Subcutaneous abdominal adipose tissue (tissue), 5 donors: ENCODE measurements around the gene EIF4A2.
A peak's percentile ranks its signal among the peaks of the same experiment; 100 is the strongest.

ENCODE experiments used
- H3K27ac ChIP-seq: one replicate; pipeline ENCODE4 v1.7.0; 2013; ENCODE audit warnings: low read depth, mild to moderate bottlenecking, inconsistent platforms, low read length, moderate library complexity
- H3K27me3 ChIP-seq, 5 donors: one replicate each; pipeline ENCODE4 v1.7.0; 2013; ENCODE audit warnings: low read length in 5 of 5, inconsistent platforms in 1 of 5; ENCODE audit not compliant: control insufficient read depth in 5 of 5, insufficient read depth in 4 of 5
- H3K36me3 ChIP-seq, 5 donors: one replicate each; pipeline ENCODE4 v1.7.0; 2013; ENCODE audit warnings: low read length in 5 of 5; ENCODE audit not compliant: control insufficient read depth in 5 of 5, insufficient read depth in 5 of 5
- H3K4me1 ChIP-seq, 5 donors: one replicate each; pipeline ENCODE4 v1.7.0; 2013; ENCODE audit warnings: low read length in 5 of 5, mild to moderate bottlenecking in 3 of 5, moderate library complexity in 1 of 5; ENCODE audit not compliant: control insufficient read depth in 5 of 5, insufficient read depth in 5 of 5
- H3K4me3 ChIP-seq, 5 donors: one replicate each; pipeline ENCODE4 v1.7.0; 2013; ENCODE audit warnings: low read length in 5 of 5, low read depth in 1 of 5
- H3K9ac ChIP-seq, 5 donors: one replicate each; pipeline ENCODE4 v1.7.0; 2013; ENCODE audit warnings: low read length in 5 of 5, mild to moderate bottlenecking in 4 of 5, moderate library complexity in 3 of 5
- H3K9me3 ChIP-seq, 5 donors: one replicate each; pipeline ENCODE4 v1.7.0; 2013; ENCODE audit warnings: low read length in 5 of 5; ENCODE audit not compliant: control insufficient read depth in 5 of 5
- donor health status: healthy.
- donor health status: healthy.
- donor health status: healthy.
- donor health status: healthy.
- donor health status: healthy.

EIF4A2 gene

GRCh38 chr3:186826976-186827857 is 43.8 kb downstream of the EIF4A2 start:
- Histone ChIP-seq H3K4me3 (peak overlapping the region; percentile 62 to 74 (median 69)), H3K9me3 (no peaks in the 10 kb centered on the region), H3K4me1 (peaks cover 4 to 40% (median 35%) of the 10 kb centered on the region in 5 donors), H3K27ac (peak overlapping the region; percentile 65), H3K9ac (peak overlapping the region in 3 of 5 donors; percentile 66 to 78 (median 74)), H3K27me3 (peaks cover 3 to 34% (median 26%) of the 10 kb centered on the region in 5 donors), H3K36me3 (no peaks in the 10 kb centered on the region)

- Histone ChIP-seq H3K4me3 (no peak overlapping the region), H3K27ac (no peak overlapping the region), H3K9ac (no peak overlapping the region), H3K9me3 (no peaks in the 10 kb centered on the region), H3K36me3 (no peaks in the 10 kb centered on the region), H3K27me3 (peaks cover 3 to 34% (median 26%) of the 10 kb centered on the region in 5 donors), H3K4me1 (peaks cover 7 to 51% (median 41%) of the 10 kb centered on the region in 5 donors)
Measured at GRCh38 chr3:186828340-186828739, 45.0 kb downstream of the EIF4A2 start.

- H3K9me3 ChIP-seq = no peaks in the 10 kb centered on the region
- H3K4me1 ChIP-seq = peaks cover 3 to 24% (median 17%) of the 10 kb centered on the region in 5 donors
- H3K9ac ChIP-seq = no peak overlapping the region
- H3K36me3 ChIP-seq = no peaks in the 10 kb centered on the region
- H3K27me3 ChIP-seq = peaks cover 0 to 22% (median 9%) of the 10 kb centered on the region in 5 donors
- no peak overlapping the region for H3K27ac ChIP-seq
- no peak overlapping the region for H3K4me3 ChIP-seq
Measured at GRCh38 chr3:186831798-186832197, 48.4 kb downstream of the EIF4A2 start.

- H3K27ac ChIP-seq = peak overlapping the region; percentile 47
- H3K9me3 ChIP-seq = no peaks in the 10 kb centered on the region
- H3K36me3 ChIP-seq = no peaks in the 10 kb centered on the region
- H3K27me3 ChIP-seq = peaks cover 0 to 22% (median 9%) of the 10 kb centered on the region in 5 donors
- no peak overlapping the region for H3K9ac ChIP-seq
- peaks cover 3 to 24% (median 17%) of the 10 kb centered on the region in 5 donors for H3K4me1 ChIP-seq
- no peak overlapping the region for H3K4me3 ChIP-seq
Measured at GRCh38 chr3:186832276-186832675, 48.9 kb downstream of the EIF4A2 start.
